GM19035 (cell line): ENCODE data around the gene VEGFA.

ENCODE experiments used
- ATAC-seq: cut with Tn5 transposase; IDR thresholded peaks from one replicate; pipeline ENCODE4 v1.9.1; 2021; ENCODE audit not compliant: unreplicated experiment

The VEGFA gene

GRCh38 chr6:43759136-43759906, 10.7 kb upstream of the VEGFA start:
- no peak for ATAC-seq

GRCh38 chr6:43759907-43760206, 10.2 kb upstream of the VEGFA start:
- no peak for ATAC-seq

GRCh38 chr6:43760210-43761168, 9.5 kb upstream of the VEGFA start:
- ATAC-seq: no peak

GRCh38 chr6:43761666-43762409, 8.2 kb upstream of the VEGFA start:
- no peak for ATAC-seq

GRCh38 chr6:43762410-43762768, 7.6 kb upstream of the VEGFA start:
- no peak for ATAC-seq

GRCh38 chr6:43762966-43763695, 6.9 kb upstream of the VEGFA start:
- ATAC-seq: no peak

- no peak for ATAC-seq
Observed at GRCh38 chr6:43763812-43764522, 6.0 kb upstream of the VEGFA start.

- no peak for ATAC-seq
Observed at GRCh38 chr6:43764772-43765171, 5.2 kb upstream of the VEGFA start.

- no peak for ATAC-seq
Observed at GRCh38 chr6:43765776-43766499, 4.1 kb upstream of the VEGFA start.

- no peak for ATAC-seq
Observed at GRCh38 chr6:43766500-43766853, 3.5 kb upstream of the VEGFA start.

- no peak for ATAC-seq
Observed at GRCh38 chr6:43766964-43767461, 3.0 kb upstream of the VEGFA start.

GRCh38 chr6:43767553-43768505, 2.2 kb upstream of the VEGFA start:
- ATAC-seq: no peak

- no peak for ATAC-seq
Observed at GRCh38 chr6:43768506-43768860, 1.5 kb upstream of the VEGFA start.

GRCh38 chr6:43768983-43769525, 957 bp upstream of the VEGFA start:
- no peak for ATAC-seq

- peak; percentile 12 for ATAC-seq
Observed at GRCh38 chr6:43770372-43771209, 580 bp downstream of the VEGFA start.

GRCh38 chr6:43771210-43771857, 1.3 kb downstream of the VEGFA start:
- peak; percentile 23 for ATAC-seq
